K562 (cell line): ENCODE data around the gene APP. TPM values are rescaled to one million over a fixed set of nuclear protein-coding genes. Genes with fewer than 3 reads are reported as not detected.

ENCODE experiments used
- ATAC-seq: fragments of 200-7000 bp; cut with Tn5 transposase; 3 replicates; pipeline ENCODE4 v1.9.1; 2020; ENCODE audit warnings: moderate library complexity
- BruUV-seq: library from RNA; stranded (reverse); fragments of 400-500 nt; replicated peaks from 2 replicates; lab custom pipeline; 2021; lab: Mats Ljungman, UMichigan
- CTCF ChIA-PET: fragments of 300-600 bp; formaldehyde crosslinking; extraction: SDS; loops from one replicate; lab custom pipeline; 2021; ENCODE audit warnings: low intra/inter-chr PET ratio; lab: Yijun Ruan, JAX
- POLR2A ChIA-PET: fragments of 300-600, 350-650 bp; sonication (Branson Sonifier 250); formaldehyde crosslinking; extraction: SDS; loops from one replicate; lab custom pipeline; 2021; ENCODE audit warnings: antibody characterized with exemption, inconsistent platforms; lab: Yijun Ruan, JAX
- DNase-seq, 4 experiments: peaks; one replicate each; pipeline versions ENCODE4 v3.0.0 to v3.0.0-alpha.2; 2011 to 2018; ENCODE audit warnings: low spot score in 3 of 4, mixed read lengths in 3 of 4; ENCODE audit errors: extremely low read depth in 1 of 4
- FAIRE-seq: peaks from 2 replicates; lab custom pipeline; 2011; peaks lifted over from hg19 to GRCh38; lab: Jason Lieb, UNC
- H2AFZ ChIP-seq: 2 replicates; pipeline ENCODE4 v1.6.0; 2011; ENCODE audit warnings: low read depth, low read length, control low read depth, inconsistent platforms
- H3K27ac ChIP-seq: fragments of 200-600 bp; 3 replicates; pipeline ENCODE4 v1.8.0; 2011; ENCODE audit warnings: low read depth, mild to moderate bottlenecking, control low read depth, inconsistent platforms, low read length, moderate library complexity, mixed read lengths; ENCODE audit errors: extremely low read depth
- H3K27me3 ChIP-seq, 2 experiments: fragments of 300-600 bp in 1 of 2; 2 replicates in 1 of 2; 3 replicates in 1 of 2; pipeline versions ENCODE4 v1.6.0 to v1.8.0; 2011; ENCODE audit warnings: inconsistent platforms in 2 of 2, low read length in 2 of 2, mild to moderate bottlenecking in 1 of 2, mixed read lengths in 1 of 2, moderate library complexity in 1 of 2; ENCODE audit not compliant: control insufficient read depth in 2 of 2, insufficient read depth in 2 of 2
- H3K36me3 ChIP-seq: fragments of 300-600 bp; 3 replicates; pipeline ENCODE4 v1.8.0; 2011; ENCODE audit warnings: mild to moderate bottlenecking, low read length, inconsistent platforms; ENCODE audit not compliant: control insufficient read depth, insufficient read depth
- H3K4me1 ChIP-seq, 2 experiments: fragments of 200-600 bp in 1 of 2; replicated peaks in 1 of 2; 2 replicates in 1 of 2; 3 replicates in 1 of 2; pipeline versions ENCODE4 v1.5.1 to v1.8.0; 2011; ENCODE audit warnings: inconsistent platforms in 2 of 2, low read length in 2 of 2, mild to moderate bottlenecking in 1 of 2, mixed read lengths in 1 of 2, moderate library complexity in 1 of 2; ENCODE audit not compliant: control insufficient read depth in 2 of 2, insufficient read depth in 2 of 2
- H3K4me2 ChIP-seq: 2 replicates; pipeline ENCODE4 v1.6.1; 2011; ENCODE audit warnings: low read length, control low read depth, inconsistent platforms, mixed read lengths; ENCODE audit not compliant: insufficient read depth
- H3K4me3 ChIP-seq: fragments of 200-600 bp; sonication (generic), shearing (Covaris generic); 2 replicates; pipeline ENCODE4 v1.5.1; 2016; ENCODE audit warnings: control low read depth, inconsistent platforms
- H3K79me2 ChIP-seq: fragments of 200-600 bp; 3 replicates; pipeline ENCODE4 v1.8.0; 2011; ENCODE audit warnings: low read length, inconsistent platforms; ENCODE audit not compliant: control insufficient read depth, insufficient read depth
- H3K9ac ChIP-seq, 2 experiments: 2 replicates each; pipeline versions ENCODE4 v1.6.0 to v1.6.1; 2011; ENCODE audit warnings: low read depth in 2 of 2, low read length in 2 of 2, control low read depth in 1 of 2, inconsistent platforms in 1 of 2, mild to moderate bottlenecking in 1 of 2, mixed read lengths in 1 of 2; ENCODE audit not compliant: insufficient read depth in 1 of 2
- H3K9me1 ChIP-seq: one replicate; pipeline ENCODE4 v1.6.0; 2011; ENCODE audit warnings: inconsistent platforms, mild to moderate bottlenecking, low read length, moderate library complexity; ENCODE audit not compliant: control insufficient read depth, insufficient read depth
- H3K9me3 ChIP-seq: replicated peaks from 2 replicates; pipeline ENCODE4 v1.5.1; 2011; ENCODE audit warnings: low read depth, low read length, inconsistent platforms; ENCODE audit not compliant: control insufficient read depth, insufficient read depth
- H4K20me1 ChIP-seq: replicated peaks from 2 replicates; pipeline ENCODE4 v1.6.1; 2011; ENCODE audit warnings: low read length, inconsistent platforms, mixed read lengths; ENCODE audit not compliant: control insufficient read depth, insufficient read depth
- BMI1 ChIP-seq: fragments of 150-350 bp; IDR thresholded peaks from 2 replicates; pipeline ENCODE4 v1.6.1; 2014; ENCODE audit warnings: low read length
- ESRRA ChIP-seq: fragments of 450-650 bp; IDR thresholded peaks from 2 replicates; pipeline ENCODE4 v1.6.1; 2014; ENCODE audit warnings: low read depth, mild to moderate bottlenecking, moderate library complexity, borderline replicate concordance
- HMGXB4 ChIP-seq: sonication (generic); formaldehyde crosslinking; IDR thresholded peaks from 2 replicates; pipeline ENCODE4 v1.8.1; 2023; ENCODE audit warnings: mild to moderate bottlenecking, missing genetic modification reagents
- IRF1 ChIP-seq: sonication (generic); formaldehyde crosslinking; IDR thresholded peaks from 2 replicates; pipeline ENCODE4 v1.8.0; 2022; ENCODE audit warnings: missing genetic modification reagents, mild to moderate bottlenecking, borderline replicate concordance
- KAT2B ChIP-seq: IDR thresholded peaks from one replicate; pipeline ENCODE4 v1.6.1; 2012; ENCODE audit warnings: low read depth, mild to moderate bottlenecking, control low read depth, inconsistent platforms, low read length, moderate library complexity
- KDM1A ChIP-seq, 2 experiments: fragments of 450-650 bp; IDR thresholded peaks; 2 replicates each; pipeline ENCODE4 v1.6.1; 2016; ENCODE audit warnings: mild to moderate bottlenecking in 2 of 2
- NBN ChIP-seq: fragments of 450-650 bp; IDR thresholded peaks from 2 replicates; pipeline ENCODE4 v1.6.1; 2016; ENCODE audit warnings: low read depth, mild to moderate bottlenecking
- NCOA4 ChIP-seq: fragments of 450-650 bp; IDR thresholded peaks from 2 replicates; pipeline ENCODE4 v1.6.1; 2018; ENCODE audit warnings: mild to moderate bottlenecking; ENCODE audit not compliant: partially characterized antibody
- PHTF2 ChIP-seq: fragments of 250-450 bp; sonication (Bioruptor Pico); IDR thresholded peaks from 2 replicates; pipeline ENCODE4 v1.5.0; 2021; ENCODE audit warnings: mild to moderate bottlenecking
- PTRF ChIP-seq: fragments of 450-650 bp; IDR thresholded peaks from 2 replicates; pipeline ENCODE4 v1.6.1; 2016; ENCODE audit warnings: mild to moderate bottlenecking, missing genetic modification characterization, missing compliant biosample characterization
- SMARCE1 ChIP-seq: fragments of 450-650 bp; IDR thresholded peaks from 2 replicates; pipeline ENCODE4 v1.7.1; 2016; ENCODE audit warnings: mild to moderate bottlenecking
- TCF15 ChIP-seq: fragments of 250-450 bp; sonication (Bioruptor Pico); IDR thresholded peaks from 2 replicates; pipeline ENCODE4 v1.8.0; 2022; ENCODE audit warnings: moderate library complexity, mild to moderate bottlenecking, inconsistent platforms
- WGBS: fragments of 100-300 bp; shearing (Covaris generic); methylation state at CpG from one replicate; pipeline ENCODE4 v1.1.6; 2016; ENCODE audit warnings: low coverage, mixed read lengths; ENCODE audit not compliant: insufficient coverage; ENCODE audit errors: missing lambda C conversion rate; 5-methylcytosine and 5-hydroxymethylcytosine counted together
- in situ Hi-C: fragments of 300-500 bp; cut with MboI; formaldehyde crosslinking; loops from 4 replicates; pipeline ENCODE4 v1.15.0; 2018; ENCODE audit warnings: inconsistent platforms, mixed read lengths
- intact Hi-C: fragments of 100-400 bp; cut with micrococcal nuclease; formaldehyde crosslinking; loops from 2 replicates; pipeline ENCODE4 v1.14.2; 2022
- polyA plus RNA-seq, 8 experiments: library from polyadenylated mRNA; depleted of rRNA in 4 of 8; stranded (reverse) in 5 of 8; unstranded in 3 of 8; fragments of >200 nt; fragmentation: Nextera tagmentation in 2 of 8; fragmentation: Illumina TruSeq in 1 of 8; extraction: Ambion mirVana in 2 of 8; extraction: Trizol in 1 of 8; gene quantifications; 2 replicates each; pipeline versions ENCODE4 v1.2.1 to v1.2.3, GENCODE V29; 2011 to 2014; ENCODE audit warnings: inconsistent platforms in 1 of 8, missing spikeins in 1 of 8
- total RNA-seq, 7 experiments: library from RNA; depleted of rRNA in 6 of 7; stranded (reverse); fragments of >200 nt in 6 of 7; fragmentation: Illumina TruSeq in 2 of 7; extraction: Trizol in 2 of 7; gene quantifications; 2 replicates each; pipeline versions ENCODE4 v1.2.1 to v1.2.3, GENCODE V29; 2011 to 2021; ENCODE audit warnings: low replicate concordance in 1 of 7

Gene APP
- total and polyA plus RNA-seq, 9 of the 15 experiments (the other 6 are each of a cell fraction or from before 2014, with no cell fraction given) = 0.01 to 1.5 (median 0.16) TPM; not detected in 5

GRCh38 chr21:26064506-26064905 lies 106.1 kb downstream of the APP start:
- WGBS = 1% methylated on average over 6 of the region's 6 CpGs
- TF ChIP-seq NBN (no peak), KDM1A (IDR thresholded peaks at IDR 0.05) (no peak), SMARCE1 (no peak), NCOA4 (no peak), IRF1 (no peak), KAT2B (no peak), ESRRA (no peak), PHTF2 (CRISPR knock-in tag) (no peak), HMGXB4 (no peak), TCF15 (no peak), BMI1 (no peak), PTRF (tag) (no peak)

More at GRCh38 chr21:26064506-26064905, 106.1 kb downstream of the APP start:
- H2AFZ ChIP-seq = no peak overlapping the region
- no peaks in the 10 kb centered on the region for H3K36me3 ChIP-seq
- intact Hi-C loops = no loop called here
- no peak overlapping the region for H3K27ac ChIP-seq
- H3K4me3 ChIP-seq = no peak overlapping the region
- H3K4me2 ChIP-seq = no peak overlapping the region
- H3K9me1 ChIP-seq = no peaks in the 10 kb centered on the region
- no peak overlapping the region for H3K9ac ChIP-seq
- FAIRE-seq (no peak), DNase-seq (no peak), ATAC-seq (no peak)
- no peaks in the 10 kb centered on the region for H3K79me2 ChIP-seq
- POLR2A ChIA-PET = no interaction called here
- in situ Hi-C loops = no loop called here
- CTCF ChIA-PET = no interaction called here
- H3K27me3 ChIP-seq = no peaks in the 10 kb centered on the region
- no peaks in the 10 kb centered on the region for H3K9me3 ChIP-seq
- no peaks in the 10 kb centered on the region for H4K20me1 ChIP-seq
- no TSS peak for BruUV-seq
- no peaks in the 10 kb centered on the region for H3K4me1 ChIP-seq
